Posterior cingulate gyrus (tissue), 11 donors: ENCODE results near the gene NSMF.
"Not testable (repeated sequence)": the region's sequence is repeated elsewhere in the genome, so short reads cannot be mapped to it uniquely, and the experiment has no call there.

Experiments used
- DNase-seq, 10 donors: peaks; one replicate each; pipeline versions ENCODE4 v3.0.0 to v3.0.0-alpha.2; 2020 to 2021; ENCODE audit warnings: mixed read lengths in 3 of 10
- intact Hi-C: fragments of 100-400 bp; cut with DNase I; formaldehyde crosslinking; loops from one replicate; pipeline ENCODE4 v1.15.1; 2023

NSMF gene

GRCh38 chr9:137460363-137461315 is 1.5 kb upstream of the NSMF start:
- peak in 4 of 10 donors; percentile 5 to 79 (median 64) for DNase-seq
- intact Hi-C loops, result no loop called here

- peak in 4 of 10 donors; percentile 6 to 84 (median 50) for DNase-seq
- intact Hi-C loops, result no loop called here
Observed at GRCh38 chr9:137459601-137460362, 648 bp upstream of the NSMF start.

- peak; percentile 50 to 96 (median 82) for DNase-seq
- intact Hi-C loops, result no loop called here
Observed at GRCh38 chr9:137458194-137459151, 661 bp downstream of the NSMF start.

GRCh38 chr9:137457406-137458193 is 1.5 kb downstream of the NSMF start:
- peak in 8 of 10 donors; percentile 14 to 86 (median 29) for DNase-seq
- intact Hi-C loops, result no loop called here

GRCh38 chr9:137456864-137457405 is 2.2 kb downstream of the NSMF start:
- intact Hi-C loops, result no loop called here
- peak in 6 of 10 donors; percentile 4 to 81 (median 40) for DNase-seq

- intact Hi-C loops, result no loop called here
- peak in 6 of 10 donors; percentile 3 to 32 (median 14) for DNase-seq
Observed at GRCh38 chr9:137456061-137456863, 2.9 kb downstream of the NSMF start.

- DNase-seq, result peak in 7 of 10 donors; percentile 5 to 79 (median 23)
- intact Hi-C loops, result no loop called here
Observed at GRCh38 chr9:137455359-137455991, 3.7 kb downstream of the NSMF start.

- peak in 8 of 10 donors; percentile 8 to 85 (median 23) for DNase-seq
Observed at GRCh38 chr9:137454597-137455358, 4.4 kb downstream of the NSMF start.

GRCh38 chr9:137454145-137454596 is 5.0 kb downstream of the NSMF start:
- intact Hi-C loops, result no loop called here
- DNase-seq, result peak in 8 of 10 donors; percentile 8 to 79 (median 18)

More at GRCh38 chr9:137454597-137455358, 4.4 kb downstream of the NSMF start:
- intact Hi-C loops, result no loop called here

GRCh38 chr9:137453643-137454081 is 5.5 kb downstream of the NSMF start:
- peak in 8 of 10 donors; percentile 10 to 91 (median 46) for DNase-seq
- intact Hi-C loops, result no loop called here

- DNase-seq, result peak in 8 of 10 donors; percentile 7 to 84 (median 18)
- intact Hi-C loops, result no loop called here
Observed at GRCh38 chr9:137452761-137453642, 6.1 kb downstream of the NSMF start.

- DNase-seq, result peak in 4 of 10 donors; percentile 6 to 73 (median 49)
- intact Hi-C loops, result no loop called here
Observed at GRCh38 chr9:137452006-137452760, 7.0 kb downstream of the NSMF start.

GRCh38 chr9:137451264-137452005 is 7.7 kb downstream of the NSMF start:
- intact Hi-C loops, result not testable (repeated sequence)
- DNase-seq, result peak in 4 of 10 donors; percentile 0 to 29 (median 5)
